SK-N-SH (cell line): ENCODE results near the gene CPNE2. TPM values are rescaled to one million over a fixed set of nuclear protein-coding genes. Genes with fewer than 3 reads are reported as not detected.

Experiments
- CTCF ChIA-PET: fragments of 300-600, 350-600 bp; formaldehyde crosslinking; extraction: SDS; loops from one replicate; lab custom pipeline; 2021; lab: Yijun Ruan, JAX
- POLR2A ChIA-PET: fragments of 350-600 bp; sonication (Branson Sonifier 250); formaldehyde crosslinking; extraction: SDS; loops from one replicate; lab custom pipeline; 2020; ENCODE audit warnings: antibody characterized with exemption, inconsistent platforms; lab: Yijun Ruan, JAX
- DNase-seq: peaks from one replicate; pipeline ENCODE4 v3.0.0; 2012
- H2AFZ ChIP-seq: fragments of 200-600 bp; sonication (generic); 2 replicates; pipeline ENCODE4 v1.8.1; 2016; ENCODE audit warnings: antibody characterized with exemption, mild to moderate bottlenecking, low read depth
- H3F3A ChIP-seq: fragments of 200-600 bp; sonication (generic); replicated peaks from 2 replicates; pipeline ENCODE3; 2016; ENCODE audit warnings: antibody characterized with exemption, mild to moderate bottlenecking; ENCODE audit not compliant: insufficient read depth
- H3K27ac ChIP-seq, 2 experiments: fragments of 200-500 bp in 1 of 2; fragments of 200-600 bp in 1 of 2; sonication (Bioruptor generic) in 1 of 2; sonication (generic), shearing (Covaris generic) in 1 of 2; 2 replicates each; pipeline versions ENCODE4 v1.5.1 to v1.6.1; 2014 to 2016; ENCODE audit warnings: low read depth in 2 of 2, inconsistent platforms in 1 of 2, low read length in 1 of 2, mild to moderate bottlenecking in 1 of 2, mixed read lengths in 1 of 2
- H3K27me3 ChIP-seq: fragments of 200-600 bp; sonication (generic), shearing (Covaris generic); 2 replicates; pipeline ENCODE4 v1.6.1; 2016; ENCODE audit warnings: mixed run types; ENCODE audit not compliant: insufficient read depth
- H3K36me3 ChIP-seq, 2 experiments: fragments of 200-500 bp in 1 of 2; fragments of 200-600 bp in 1 of 2; sonication (Bioruptor generic) in 1 of 2; sonication (generic) in 1 of 2; replicated peaks in 1 of 2; 2 replicates each; pipeline versions ENCODE3 to v1.5.1; 2014 to 2016; ENCODE audit warnings: low read length in 1 of 2, mild to moderate bottlenecking in 1 of 2; ENCODE audit not compliant: insufficient read depth in 2 of 2, control insufficient read depth in 1 of 2
- H3K4me1 ChIP-seq, 2 experiments: fragments of 200-500 bp in 1 of 2; fragments of 200-600 bp in 1 of 2; sonication (Bioruptor generic) in 1 of 2; sonication (generic), shearing (Covaris generic) in 1 of 2; 2 replicates each; pipeline versions ENCODE4 v1.5.1 to v1.6.1; 2014 to 2016; ENCODE audit warnings: low read depth in 1 of 2, low read length in 1 of 2, mixed run types in 1 of 2; ENCODE audit not compliant: insufficient read depth in 2 of 2, control insufficient read depth in 1 of 2
- H3K4me2 ChIP-seq: fragments of 200-600 bp; sonication (generic), shearing (Covaris generic); 2 replicates; pipeline ENCODE4 v1.6.1; 2017; ENCODE audit warnings: mixed run types
- H3K4me3 ChIP-seq, 2 experiments: fragments of 200-500 bp in 1 of 2; fragments of 200-600 bp in 1 of 2; sonication (Bioruptor generic) in 1 of 2; sonication (generic), shearing (Covaris generic) in 1 of 2; 2 replicates each; pipeline versions ENCODE4 v1.5.1 to v1.8.1; 2014 to 2016; ENCODE audit warnings: low read depth in 2 of 2, inconsistent platforms in 1 of 2, low read length in 1 of 2, mild to moderate bottlenecking in 1 of 2, mixed read lengths in 1 of 2, moderate library complexity in 1 of 2
- H3K79me2 ChIP-seq: fragments of 200-600 bp; sonication (generic); 2 replicates; pipeline ENCODE4 v1.8.1; 2017; ENCODE audit warnings: mild to moderate bottlenecking; ENCODE audit not compliant: insufficient read depth
- H3K9ac ChIP-seq: fragments of 200-600 bp; sonication (generic); 2 replicates; pipeline ENCODE4 v1.6.1; 2017; ENCODE audit warnings: mixed run types
- H3K9me2 ChIP-seq: fragments of 200-600 bp; sonication (generic); 2 replicates; pipeline ENCODE4 v1.6.1; 2017; ENCODE audit warnings: mixed run types
- H3K9me3 ChIP-seq: fragments of 200-600 bp; sonication (generic); 2 replicates; pipeline ENCODE4 v1.6.1; 2017; ENCODE audit warnings: mixed run types, mild to moderate bottlenecking, moderate library complexity
- H4K20me1 ChIP-seq: fragments of 200-600 bp; sonication (generic); 2 replicates; pipeline ENCODE4 v1.6.1; 2017; ENCODE audit warnings: mild to moderate bottlenecking, mixed run types; ENCODE audit not compliant: insufficient read depth
- CTCF ChIP-seq: fragments of 200-600 bp; sonication (generic); IDR thresholded peaks from 2 replicates; pipeline ENCODE4 v1.6.1; 2017; ENCODE audit warnings: antibody characterized with exemption, mild to moderate bottlenecking, moderate library complexity
- EP300 ChIP-seq, 2 experiments: IDR thresholded peaks; 2 replicates each; pipeline versions ENCODE4 v1.4.0 to v1.6.1; 2012; ENCODE audit warnings: borderline replicate concordance in 1 of 2, low read depth in 1 of 2, low read length in 1 of 2
- EZH2phosphoT487 ChIP-seq: fragments of 200-600 bp; sonication (generic); IDR thresholded peaks from 2 replicates; pipeline ENCODE4 v1.6.1; 2017; ENCODE audit warnings: low read depth, mixed run types, mild to moderate bottlenecking, antibody characterized with exemption, moderate library complexity, borderline replicate concordance
- FOXM1 ChIP-seq: IDR thresholded peaks from 2 replicates; pipeline ENCODE4 v1.4.0; 2012; ENCODE audit warnings: low read depth, mild to moderate bottlenecking
- GABPA ChIP-seq: IDR thresholded peaks from 2 replicates; pipeline ENCODE4 v1.4.0; 2012; ENCODE audit warnings: low read depth, mild to moderate bottlenecking
- JUND ChIP-seq: IDR thresholded peaks from 2 replicates; pipeline ENCODE4 v1.4.0; 2012
- MXI1 ChIP-seq: IDR thresholded peaks from 2 replicates; pipeline ENCODE4 v1.6.1; 2012; ENCODE audit warnings: mild to moderate bottlenecking, low read depth, low read length, improper control_type of control experiment
- NFIC ChIP-seq: IDR thresholded peaks from 2 replicates; pipeline ENCODE4 v1.4.0; 2012; ENCODE audit warnings: borderline replicate concordance
- RAD21 ChIP-seq: IDR thresholded peaks from 2 replicates; pipeline ENCODE4 v1.6.1; 2012; ENCODE audit warnings: mild to moderate bottlenecking, low read length
- RCOR1 ChIP-seq: fragments of 150-350 bp; IDR thresholded peaks from 2 replicates; pipeline ENCODE4 v1.6.1; 2017; ENCODE audit warnings: antibody characterized with exemption, low read length
- REST ChIP-seq: IDR thresholded peaks from 2 replicates; pipeline ENCODE4 v1.6.1; 2012; ENCODE audit warnings: mild to moderate bottlenecking, low read depth, low read length, moderate library complexity
- RFX5 ChIP-seq: IDR thresholded peaks from 2 replicates; pipeline ENCODE4 v1.6.1; 2012; ENCODE audit warnings: mild to moderate bottlenecking, improper control_type of control experiment, low read length
- SIN3A ChIP-seq: IDR thresholded peaks from 2 replicates; pipeline ENCODE4 v1.6.1; 2012; ENCODE audit warnings: low read depth, mild to moderate bottlenecking, low read length, moderate library complexity, borderline replicate concordance
- TCF12 ChIP-seq: IDR thresholded peaks from 2 replicates; pipeline ENCODE4 v1.4.0; 2012
- ZBTB33 ChIP-seq: IDR thresholded peaks from 2 replicates; pipeline ENCODE4 v1.4.0; 2012; ENCODE audit warnings: low read depth, borderline replicate concordance
- WGBS: methylation state at CpG from one replicate; pipeline ENCODE4 v1.1.6; 2017; ENCODE audit warnings: low lambda C conversion rate; 5-methylcytosine and 5-hydroxymethylcytosine counted together
- polyA plus RNA-seq, 3 experiments: library from polyadenylated mRNA; depleted of rRNA; stranded (reverse); fragments of >200 nt; gene quantifications; 2 replicates each; pipeline ENCODE4 v1.2.3, GENCODE V29; 2012

The CPNE2 gene
- polyA plus RNA-seq, 1 of the 3 experiments (the other 2 are of a cell fraction): 73.0 TPM

GRCh38 chr16:57163842-57164241 is 71.5 kb downstream of the CPNE2 start:
- H3K79me2 ChIP-seq: 0 out of 2 replicates have a peak, but pooled peaks cover 4% of the 10 kb centered on the region
- no peak overlapping the region for H3K4me3 ChIP-seq
- H3K9me2 ChIP-seq: no peaks in the 10 kb centered on the region
- ChIA-PET POLR2A (no interaction called here), CTCF (interaction anchor here (0.9 kb wide), 1 partner anchor 71 kb away, joined by 3 read pairs; the partner anchor contains the start of gene CPNE2)
- no peak for DNase-seq
- H3K4me1 ChIP-seq: peaks cover 0 to 3% of the 10 kb centered on the region in 2 experiments; a peak in 1 of 4 replicates
- peaks cover 8% of the 10 kb centered on the region for H3F3A ChIP-seq
- H3K27me3 ChIP-seq: no peaks in the 10 kb centered on the region
- WGBS: 100% methylated on average over 1 of the region's 1 CpG
- no peak overlapping the region for H3K27ac ChIP-seq
- no peaks in the 10 kb centered on the region for H4K20me1 ChIP-seq
- TF ChIP-seq EP300 (IDR thresholded peaks at IDR 0.05; ENCODE audit: borderline replicate concordance in 1 of 2, low read depth in 1 of 2, low read length in 1 of 2): no peak
- no peak for TF ChIP-seq RAD21
- TF ChIP-seq SIN3A: no peak
- no peak for TF ChIP-seq REST
- no peak for TF ChIP-seq ZBTB33
- H3K9ac ChIP-seq: no peak overlapping the region
- H3K9me3 ChIP-seq: no peaks in the 10 kb centered on the region
- H3K36me3 ChIP-seq: peaks cover 59% of the 10 kb centered on the region in 2 experiments
- H2AFZ ChIP-seq: no peak overlapping the region
- H3K4me2 ChIP-seq: no peak overlapping the region

GRCh38 chr16:57165483-57165882 is 73.1 kb downstream of the CPNE2 start:
- no peak overlapping the region for H2AFZ ChIP-seq
- ChIA-PET POLR2A (no interaction called here), CTCF (interaction anchor here (2.1 kb wide), 1 partner anchor 81 kb away, joined by 10 read pairs; no protein-coding TSS in a partner anchor)
- peaks cover 18% of the 10 kb centered on the region for H3F3A ChIP-seq
- H3K4me2 ChIP-seq: no peak overlapping the region
- no peak overlapping the region for H3K9ac ChIP-seq
- DNase-seq: no peak
- peaks cover 0 to 3% of the 10 kb centered on the region in 2 experiments; a peak in 1 of 4 replicates for H3K4me1 ChIP-seq
- H3K79me2 ChIP-seq: 0 out of 2 replicates have a peak, but pooled peaks cover 4% of the 10 kb centered on the region
- no peak overlapping the region for H3K4me3 ChIP-seq
- H4K20me1 ChIP-seq: no peaks in the 10 kb centered on the region
- no peaks in the 10 kb centered on the region for H3K9me3 ChIP-seq
- no peaks in the 10 kb centered on the region for H3K9me2 ChIP-seq
- peaks cover 57 to 66% of the 10 kb centered on the region in 2 experiments for H3K36me3 ChIP-seq
- H3K27me3 ChIP-seq: no peaks in the 10 kb centered on the region
- whole genome bisulfite sequencing: 97% methylated on average over 5 of the region's 5 CpGs
- H3K27ac ChIP-seq: no peak overlapping the region
- TF ChIP-seq TCF12 (no peak), RFX5 (no peak), RCOR1 (no peak), CTCF (no peak), NFIC (no peak), JUND (no peak), FOXM1 (no peak), EP300 (IDR thresholded peaks at IDR 0.05; ENCODE audit: borderline replicate concordance in 1 of 2, low read depth in 1 of 2, low read length in 1 of 2) (no peak), GABPA (no peak), EZH2phosphoT487 (no peak), ZBTB33 (no peak), MXI1 (no peak)
